Pons (tissue), 1 donor: ENCODE data around the gene ERCC6.

ENCODE experiments used
- DNase-seq: peaks from one replicate; pipeline ENCODE4 v3.0.0-alpha.2; 2016; ENCODE audit warnings: low spot score

The ERCC6 gene

DNA sequence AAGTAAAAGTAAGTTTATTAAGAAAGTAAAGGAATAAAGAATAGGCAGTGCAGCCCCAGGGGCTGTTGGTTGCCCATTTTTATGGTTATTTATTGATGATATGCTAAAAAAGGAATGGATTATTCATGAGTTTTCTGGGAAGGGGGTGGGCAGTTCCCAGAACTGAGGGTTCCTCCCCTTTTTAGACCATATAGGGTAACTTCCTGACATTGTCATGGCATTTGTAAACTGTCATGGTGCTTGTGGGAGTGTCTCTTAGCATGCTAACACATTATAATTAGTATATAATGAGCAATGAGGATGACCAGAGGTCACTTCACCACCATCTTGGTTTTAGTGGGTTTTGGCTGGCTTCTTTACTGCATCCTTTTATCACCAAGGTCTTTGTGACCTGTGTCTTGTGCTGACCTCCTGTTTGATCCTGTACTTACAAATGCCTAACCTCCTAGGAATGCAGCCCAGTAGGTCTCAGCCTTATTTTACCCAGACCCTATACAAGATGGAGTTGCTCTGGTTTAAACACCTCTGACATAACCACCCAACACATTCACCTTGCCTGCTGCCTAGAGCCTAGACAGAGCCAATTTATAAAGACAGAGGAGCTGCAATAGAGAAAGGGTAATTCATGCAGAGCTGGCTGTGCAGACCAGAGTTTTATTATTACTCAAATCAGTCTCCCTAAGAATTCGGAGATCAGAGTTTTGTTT lies 10.9 kb upstream of the ERCC6 start:
- no peak for DNase-seq

DNA sequence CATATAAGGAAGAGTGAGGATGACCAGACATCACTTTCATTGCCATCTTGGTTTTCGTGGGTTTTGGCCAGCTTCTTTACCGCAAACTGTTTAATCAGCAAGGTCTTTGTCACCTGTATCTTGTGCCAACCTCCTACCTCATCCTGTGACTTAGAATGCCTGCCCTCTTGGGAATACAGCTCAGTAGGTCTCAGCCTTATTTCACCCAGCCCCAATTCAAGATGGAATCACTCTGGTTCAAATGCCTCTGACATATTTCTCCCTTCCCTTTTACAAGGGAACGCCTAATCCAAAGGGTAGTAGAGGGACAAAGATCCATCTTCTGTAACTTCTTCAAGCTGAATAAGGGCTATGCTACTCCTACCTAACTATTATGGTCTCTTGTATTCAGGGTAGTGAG lies 4.7 kb upstream of the ERCC6 start:
- no peak for DNase-seq

GRCh38 chr10:49542353-49542752 lies 3.4 kb upstream of the ERCC6 start:
- no peak for DNase-seq

DNA sequence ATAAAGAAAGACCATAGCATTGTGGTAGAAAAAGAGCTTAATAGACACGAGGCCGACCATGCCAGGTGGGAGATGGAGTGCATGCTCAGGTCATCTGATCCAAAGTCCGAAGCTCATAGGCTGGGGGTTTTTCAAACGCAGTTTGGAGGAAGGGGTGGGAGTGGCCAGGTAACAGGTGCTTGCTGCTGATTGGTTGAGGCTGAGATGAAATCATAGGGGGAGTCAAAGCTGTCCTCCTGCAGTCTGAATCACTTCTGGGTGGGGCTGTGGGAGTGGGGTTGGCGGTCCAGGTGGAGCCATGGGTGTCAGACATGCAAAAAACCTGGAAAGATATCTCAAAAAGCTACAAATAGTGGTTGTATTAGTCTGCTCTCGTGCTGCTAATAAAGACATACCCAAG lies 2.8 kb upstream of the ERCC6 start:
- no peak for DNase-seq

GRCh38 chr10:49540056-49540797 lies 1.3 kb upstream of the ERCC6 start:
- DNase-seq: no peak

DNA sequence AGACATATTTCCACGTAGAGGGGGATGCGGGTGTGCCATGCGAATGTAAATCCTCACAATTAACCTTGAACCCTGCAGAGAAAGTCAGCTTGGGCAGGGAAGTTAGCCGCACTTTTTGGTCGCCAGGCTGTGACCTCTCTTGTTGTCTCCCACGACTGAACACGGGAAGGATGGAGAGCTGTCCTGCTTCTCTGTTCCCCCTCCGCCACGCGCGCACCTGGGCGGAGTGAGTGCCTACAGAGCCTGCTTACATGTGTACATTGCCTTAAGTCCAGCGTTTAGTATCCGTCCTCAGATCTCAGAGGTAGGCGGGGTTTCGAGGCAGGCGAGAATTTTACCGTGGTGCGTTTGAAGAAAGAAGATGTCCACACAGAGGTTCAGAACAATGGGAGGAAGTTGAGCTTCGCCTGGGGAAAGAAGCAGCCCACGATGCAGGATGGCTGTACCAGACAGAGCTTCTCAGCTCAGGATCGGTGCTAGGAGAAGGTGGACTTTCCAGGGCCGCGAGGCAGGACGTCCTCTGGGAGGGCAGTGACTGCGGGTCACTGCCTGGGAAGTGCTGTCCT lies 482 bp upstream of the ERCC6 start:
- no peak for DNase-seq

- DNase-seq: peak; percentile 33
Measured at GRCh38 chr10:49534670-49535381, 4.1 kb downstream of the ERCC6 start.

- DNase-seq: no peak
Measured at GRCh38 chr10:49532461-49532860, 6.5 kb downstream of the ERCC6 start.

GRCh38 chr10:49528977-49529506 lies 9.9 kb downstream of the ERCC6 start:
- DNase-seq: no peak

- DNase-seq: no peak
Measured at GRCh38 chr10:49527850-49528249, 11.1 kb downstream of the ERCC6 start.

GRCh38 chr10:49527061-49527460 lies 11.9 kb downstream of the ERCC6 start:
- no peak for DNase-seq

DNA sequence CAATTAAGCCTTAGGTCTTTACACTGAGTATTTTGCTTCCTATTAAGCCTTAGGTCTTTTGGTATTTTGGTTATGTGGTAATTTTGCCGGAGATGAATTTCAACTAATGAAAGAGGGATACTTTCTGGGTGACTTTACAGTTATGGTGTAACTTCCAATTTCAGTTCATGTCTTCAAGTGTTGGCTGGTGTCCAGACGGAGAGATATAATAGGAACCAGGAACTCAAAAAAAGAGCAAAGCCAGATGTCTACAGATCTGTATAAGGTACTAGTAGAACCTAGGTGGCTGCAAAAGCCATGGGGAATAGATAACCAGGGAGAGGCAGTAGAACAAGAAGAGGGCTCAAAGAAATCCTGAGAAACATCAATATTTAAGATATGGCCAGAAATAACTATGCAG lies 12.3 kb downstream of the ERCC6 start:
- peak; percentile 58 for DNase-seq

GRCh38 chr10:49524496-49524895 lies 14.4 kb downstream of the ERCC6 start:
- no peak for DNase-seq

DNA sequence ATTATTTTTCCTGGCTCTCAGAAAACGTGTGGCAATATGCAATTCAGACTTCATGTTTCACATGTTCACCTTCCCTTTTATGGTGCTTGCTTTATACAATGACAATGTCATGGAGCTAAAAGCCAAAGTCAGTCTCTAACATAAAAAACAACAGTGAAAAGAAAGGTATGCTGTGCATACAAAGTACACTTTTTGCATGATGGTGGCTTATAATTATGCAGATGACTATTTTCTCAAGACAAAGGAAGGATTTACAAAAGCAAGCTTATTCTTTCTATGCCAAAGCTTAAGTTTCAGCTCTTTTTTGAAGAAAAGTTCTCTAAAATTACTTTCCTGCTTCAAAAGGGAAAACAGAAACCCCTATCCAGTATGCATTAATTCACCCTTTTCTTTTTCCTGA lies 15.6 kb downstream of the ERCC6 start:
- DNase-seq: no peak

DNA sequence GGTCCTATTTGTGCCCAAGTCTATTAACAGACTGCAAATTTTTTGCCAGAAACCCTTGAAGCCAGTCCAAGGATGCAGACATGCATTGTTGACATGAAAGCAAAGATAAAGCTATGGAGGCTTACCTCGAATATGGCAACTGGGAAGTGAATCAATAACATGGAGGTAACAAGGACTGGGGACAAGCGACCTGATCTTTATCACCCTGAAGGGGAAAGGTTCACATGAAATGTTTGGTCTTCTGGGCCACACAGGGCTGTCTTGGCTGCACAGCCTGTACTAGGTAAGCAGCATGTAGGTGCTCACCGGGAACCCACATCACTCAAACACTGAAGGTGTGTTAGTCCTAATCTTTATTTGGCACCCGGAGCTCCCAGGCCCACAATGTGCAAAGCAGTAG lies 17.9 kb downstream of the ERCC6 start:
- DNase-seq: no peak

GRCh38 chr10:49520122-49520775 lies 18.7 kb downstream of the ERCC6 start:
- DNase-seq: no peak

DNA sequence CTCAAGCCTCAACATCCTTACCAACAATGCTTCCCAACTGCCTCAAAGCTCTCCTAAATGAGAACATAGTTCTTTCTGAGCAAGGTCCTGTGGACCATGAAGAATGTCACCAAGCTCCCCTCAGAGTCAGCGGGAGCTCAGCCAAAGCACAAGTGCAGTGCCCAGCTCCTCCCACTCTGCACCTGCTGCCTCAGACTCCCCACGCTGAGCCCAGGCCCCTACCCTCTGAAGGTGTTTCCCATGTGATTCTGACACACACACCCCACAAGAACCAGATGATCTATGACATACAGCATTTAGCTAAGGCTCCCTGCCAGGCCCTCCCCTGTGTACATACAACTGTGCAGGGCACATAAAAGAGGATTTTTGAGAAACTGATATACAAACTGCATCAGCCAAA lies 19.2 kb downstream of the ERCC6 start:
- DNase-seq: no peak

DNA sequence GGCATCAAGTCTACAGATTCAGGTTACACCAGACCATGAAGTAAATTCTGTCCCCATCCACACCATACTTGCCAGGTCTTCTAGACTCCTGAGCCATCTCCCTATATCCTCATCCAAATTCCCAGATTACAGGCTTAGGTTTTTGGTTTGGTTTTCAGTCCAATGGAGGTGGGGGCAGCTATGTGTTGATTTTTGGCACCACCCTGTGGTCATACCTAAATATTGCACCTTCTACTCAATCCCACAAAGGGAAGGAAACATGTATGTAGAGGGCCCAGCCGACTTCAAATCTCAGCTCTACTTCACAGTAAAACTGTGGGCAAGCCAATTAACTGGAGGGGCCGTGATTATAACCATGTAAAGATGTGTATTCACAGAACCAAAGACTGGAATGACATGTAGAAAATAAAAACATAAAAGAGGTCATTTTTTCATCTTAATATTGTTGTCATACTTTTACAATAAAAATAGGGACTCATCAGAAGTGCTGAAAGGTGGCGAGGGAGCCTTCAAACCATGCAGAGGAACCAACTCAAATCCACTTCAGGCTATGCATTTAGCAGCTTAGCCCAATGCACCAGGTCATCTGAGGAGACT lies 19.8 kb downstream of the ERCC6 start:
- DNase-seq: peak; percentile 61

DNA sequence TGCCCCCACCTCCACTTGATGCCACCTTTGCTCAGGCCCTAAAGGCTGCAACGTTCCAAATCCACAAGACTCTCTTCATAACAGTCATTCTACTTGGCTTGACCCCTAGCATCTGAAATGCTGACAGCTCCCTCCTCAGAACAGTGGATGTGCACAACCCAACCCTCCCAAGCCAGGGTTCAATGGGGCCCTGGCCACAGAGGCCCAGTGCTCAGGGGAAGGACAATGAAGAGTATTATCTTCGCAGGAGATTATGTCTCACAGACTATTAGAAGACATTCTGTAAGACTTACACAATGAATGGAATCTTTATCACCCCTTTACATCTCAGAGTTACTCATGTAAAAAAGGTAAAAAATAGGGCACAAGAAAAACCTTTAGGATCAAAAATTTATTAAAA lies 20.4 kb downstream of the ERCC6 start:
- DNase-seq: no peak

DNA sequence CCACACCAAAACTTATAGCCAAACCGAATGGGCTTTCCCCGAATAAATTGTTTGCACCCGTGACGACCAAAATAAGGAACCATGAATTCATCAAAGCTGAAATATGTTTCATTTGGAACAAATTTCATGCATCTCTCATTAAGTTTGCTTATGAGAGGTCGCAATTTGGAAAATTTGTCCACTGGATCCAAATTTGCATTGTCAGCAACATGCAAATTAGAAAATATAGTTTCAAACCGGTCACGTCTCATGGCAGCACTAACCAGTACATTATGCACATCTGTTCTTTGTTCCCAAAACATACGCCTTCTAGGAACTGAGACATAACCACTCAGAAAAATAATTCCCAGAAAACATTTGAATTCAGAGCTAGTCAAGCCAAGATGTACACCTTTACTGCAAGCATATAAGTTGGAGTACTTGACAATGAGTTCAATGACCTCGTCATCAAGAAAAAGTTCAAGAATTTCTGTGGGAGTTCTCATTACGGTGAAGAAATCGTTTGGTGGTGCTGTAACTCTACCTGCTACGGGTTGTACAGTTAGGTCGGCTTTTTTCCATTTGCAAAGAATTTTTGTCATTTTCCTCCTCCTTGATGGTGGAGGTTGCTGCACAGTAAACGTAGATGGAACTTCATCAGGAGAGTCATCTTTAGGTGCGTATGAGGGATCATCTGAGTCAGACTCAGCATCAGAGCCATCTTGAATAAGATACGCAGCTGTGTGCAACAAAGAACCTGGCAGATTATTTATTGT lies 22.5 kb downstream of the ERCC6 start:
- DNase-seq: no peak
